Keratinocyte (primary cell): ENCODE measurements around the gene RNU6-8. TPM values are rescaled to one million over a fixed set of nuclear protein-coding genes. Genes with fewer than 3 reads are reported as not detected.

Experiments used
- DNase-seq: peaks from one replicate; pipeline ENCODE4 v3.0.0-alpha.2; 2011; ENCODE audit warnings: low read depth, missing footprints, low spot score
- FAIRE-seq: peaks from 2 replicates; lab custom pipeline; 2011; peaks lifted over from hg19 to GRCh38; lab: Jason Lieb, UNC
- H2AFZ ChIP-seq: 2 replicates; pipeline ENCODE4 v1.6.0; 2012; ENCODE audit warnings: low read length, control low read depth, inconsistent platforms; ENCODE audit not compliant: control insufficient read depth
- H3K27ac ChIP-seq: 2 replicates; pipeline ENCODE4 v1.5.1; 2011; ENCODE audit warnings: low read length; ENCODE audit not compliant: control insufficient read depth, insufficient read depth
- H3K27me3 ChIP-seq: 3 replicates; pipeline ENCODE4 v1.6.0; 2011; ENCODE audit warnings: low read length; ENCODE audit not compliant: control insufficient read depth, insufficient read depth; ENCODE audit errors: extremely low read depth
- H3K36me3 ChIP-seq, 2 experiments: 2 replicates in 1 of 2; 3 replicates in 1 of 2; pipeline ENCODE4 v1.5.1; 2011; ENCODE audit warnings: low read length in 2 of 2, mild to moderate bottlenecking in 1 of 2; ENCODE audit not compliant: control insufficient read depth in 2 of 2, insufficient read depth in 2 of 2; ENCODE audit errors: extremely low read depth in 1 of 2
- H3K4me1 ChIP-seq: 3 replicates; pipeline ENCODE4 v1.5.1; 2011; ENCODE audit warnings: low read length; ENCODE audit not compliant: control insufficient read depth, insufficient read depth; ENCODE audit errors: extremely low read depth
- H3K4me2 ChIP-seq: 3 replicates; pipeline ENCODE4 v1.6.0; 2011; ENCODE audit warnings: low read depth, low read length; ENCODE audit not compliant: control insufficient read depth, insufficient read depth; ENCODE audit errors: extremely low read depth
- H3K4me3 ChIP-seq, 3 experiments: fragments of 200-600 bp in 1 of 3; sonication (generic) in 1 of 3; 2 replicates in 2 of 3; 3 replicates in 1 of 3; pipeline ENCODE4 v1.5.1; 2011 to 2016; ENCODE audit warnings: low read length in 3 of 3, mild to moderate bottlenecking in 3 of 3, control low read depth in 2 of 3, inconsistent platforms in 1 of 3, low read depth in 1 of 3, mixed read lengths in 1 of 3, mixed run types in 1 of 3, moderate library complexity in 1 of 3; ENCODE audit not compliant: control insufficient read depth in 2 of 3, insufficient read depth in 2 of 3; ENCODE audit errors: extremely low read depth in 1 of 3
- H3K79me2 ChIP-seq: 2 replicates; pipeline ENCODE4 v1.6.0; 2012; ENCODE audit warnings: low read length; ENCODE audit not compliant: control insufficient read depth, insufficient read depth
- H3K9ac ChIP-seq: 3 replicates; pipeline ENCODE4 v1.6.0; 2011; ENCODE audit warnings: low read length; ENCODE audit not compliant: control insufficient read depth, insufficient read depth; ENCODE audit errors: extremely low read depth
- H3K9me1 ChIP-seq: 3 replicates; pipeline ENCODE4 v1.6.0; 2011; ENCODE audit warnings: low read length; ENCODE audit not compliant: control insufficient read depth, insufficient read depth; ENCODE audit errors: extremely low read depth
- H3K9me3 ChIP-seq: 2 replicates; pipeline ENCODE4 v1.5.1; 2012; ENCODE audit warnings: low read depth, low read length; ENCODE audit not compliant: control insufficient read depth
- H4K20me1 ChIP-seq: 3 replicates; pipeline ENCODE4 v1.6.0; 2011; ENCODE audit warnings: low read length; ENCODE audit not compliant: control insufficient read depth, insufficient read depth; ENCODE audit errors: extremely low read depth
- CTCF ChIP-seq, 3 experiments: IDR thresholded peaks in 1 of 3; conservative IDR thresholded peaks in 1 of 3; optimal IDR thresholded peaks in 1 of 3; 2 replicates in 2 of 3; 3 replicates in 1 of 3; pipeline versions ENCODE3 to v1.5.1; 2011; ENCODE audit warnings: low read length in 3 of 3, mild to moderate bottlenecking in 3 of 3, moderate library complexity in 2 of 3, control low read depth in 1 of 3, inconsistent platforms in 1 of 3; ENCODE audit not compliant: insufficient read depth in 2 of 3; ENCODE audit errors: extremely low read depth in 1 of 3
- EZH2 ChIP-seq: IDR thresholded peaks from one replicate; pipeline ENCODE4 v1.6.1; 2012; ENCODE audit warnings: inconsistent platforms, mild to moderate bottlenecking, low read length, moderate library complexity
- dilution Hi-C: fragments of 300-500 bp; cut with MboI; formaldehyde crosslinking; loops from one replicate; pipeline ENCODE4 v1.7.0; 2020; ENCODE audit warnings: low sequenced_read_pairs; ENCODE audit not compliant: extremely low pct_ligation_motif_present
- polyA plus RNA-seq, 5 experiments: library from polyadenylated mRNA; depleted of rRNA in 3 of 5; stranded (reverse) in 3 of 5; stranded (forward) in 1 of 5; unstranded in 1 of 5; fragments of >200 nt; gene quantifications; 1 replicate in 1 of 5; 2 replicates in 3 of 5; 3 replicates in 1 of 5; pipeline versions ENCODE4 v1.2.1 to v1.2.3, GENCODE V29; 2011 to 2012; ENCODE audit warnings: missing spikeins in 2 of 5, low read depth in 1 of 5, low replicate concordance in 1 of 5

Gene RNU6-8
- polyA plus RNA-seq, 1 donor (not counting 4 experiments of a cell fraction or from before 2014, with no cell fraction given): not detected

- DNase-seq (no peak), FAIRE-seq (no peak)
- peak within 1 kb of the TSS; percentile 93 for H2AFZ ChIP-seq
- H3K4me2 ChIP-seq: peak within 1 kb of the TSS; percentile 97
- TF ChIP-seq EZH2: no peak
- TF ChIP-seq CTCF (optimal IDR thresholded peaks at IDR 0.05 in 1 of 3, IDR thresholded peaks at IDR 0.05 in 1 of 3, conservative IDR thresholded peaks at IDR 0.05 in 1 of 3; ENCODE audit: extremely low read depth in 1 of 3, insufficient read depth in 2 of 3, low read length in 3 of 3): no peak
- H3K36me3 ChIP-seq: no peaks in the 10 kb centered on the region
- H4K20me1 ChIP-seq: no peaks in the 10 kb centered on the region
- dilution Hi-C loops: no loop called here
- peaks cover 2% of the 10 kb centered on the region for H3K9me1 ChIP-seq
- peak within 1 kb of the TSS; percentile 71 for H3K9ac ChIP-seq
- peak within 1 kb of the TSS; percentile 49 to 87 (median 73) for H3K4me3 ChIP-seq
- H3K9me3 ChIP-seq: no peaks in the 10 kb centered on the region
- peaks cover 20% of the 10 kb centered on the region for H3K4me1 ChIP-seq
- no peaks in the 10 kb centered on the region for H3K79me2 ChIP-seq
- H3K27ac ChIP-seq: peak within 1 kb of the TSS; percentile 93
- no peaks in the 10 kb centered on the region for H3K27me3 ChIP-seq
Observed at GRCh38 chr14:32201816-32202490, 1.1 kb downstream of the RNU6-8 start, which contains the start of gene RNU6-7. RNU6-7 (plus strand) TSS chr14:32202045.

- Histone ChIP-seq H3K4me2 (peak overlapping the region; percentile 97), H3K9me3 (no peaks in the 10 kb centered on the region), H4K20me1 (no peaks in the 10 kb centered on the region), H3K79me2 (no peaks in the 10 kb centered on the region), H3K36me3 (no peaks in the 10 kb centered on the region), H3K9me1 (peaks cover 2% of the 10 kb centered on the region), H3K27ac (peak overlapping the region; percentile 12), H3K4me3 (peak overlapping the region; percentile 49 to 87 (median 73)), H3K4me1 (peaks cover 20% of the 10 kb centered on the region), H3K9ac (peak overlapping the region; percentile 71), H3K27me3 (no peaks in the 10 kb centered on the region), H2AFZ (peak overlapping the region; percentile 93)
- DNase-seq (peak; percentile 2), FAIRE-seq (no peak)
- dilution Hi-C loops: no loop called here
- TF ChIP-seq CTCF (optimal IDR thresholded peaks at IDR 0.05 in 1 of 3, IDR thresholded peaks at IDR 0.05 in 1 of 3, conservative IDR thresholded peaks at IDR 0.05 in 1 of 3; ENCODE audit: extremely low read depth in 1 of 3, insufficient read depth in 2 of 3, low read length in 3 of 3): no peak
- TF ChIP-seq EZH2: no peak
Observed at GRCh38 chr14:32201193-32201815, 1.8 kb downstream of the RNU6-8 start.
